GM12878 (cell line): Measurements from ENCODE around the gene ZNF768. TPM values are rescaled to one million over a fixed set of nuclear protein-coding genes. Genes with fewer than 3 reads are reported as not detected.
A peak's percentile ranks its signal among the peaks of the same experiment; 100 is the strongest.

Experiments used
- CBX3 ChIP-seq: fragments of 200-600 bp; sonication (generic); IDR thresholded peaks from 2 replicates; pipeline ENCODE4 v1.6.1; 2016; ENCODE audit warnings: low read depth, borderline replicate concordance
- CHD2 ChIP-seq: IDR thresholded peaks from 2 replicates; pipeline ENCODE4 v1.6.1; 2011; ENCODE audit warnings: low read depth, low read length, improper control_type of control experiment, borderline replicate concordance
- DPF2 ChIP-seq: fragments of 450-650 bp; IDR thresholded peaks from 2 replicates; pipeline ENCODE4 v1.6.1; 2017; ENCODE audit warnings: mild to moderate bottlenecking
- MEF2B ChIP-seq: fragments of 450-650 bp; IDR thresholded peaks from 2 replicates; pipeline ENCODE4 v1.6.1; 2018; ENCODE audit warnings: mild to moderate bottlenecking, moderate library complexity; ENCODE audit not compliant: partially characterized antibody, poor library complexity, severe bottlenecking
- NFIC ChIP-seq: IDR thresholded peaks from 2 replicates; pipeline ENCODE4 v1.6.1; 2012; ENCODE audit warnings: low read depth, mild to moderate bottlenecking, inconsistent platforms, low read length, moderate library complexity
- NFYB ChIP-seq: IDR thresholded peaks from 2 replicates; pipeline ENCODE4 v1.6.1; 2011; ENCODE audit warnings: low read depth, mild to moderate bottlenecking, low read length, improper control_type of control experiment, moderate library complexity; ENCODE audit not compliant: insufficient read depth
- REST ChIP-seq: IDR thresholded peaks from 2 replicates; pipeline ENCODE4 v1.6.1; 2012; ENCODE audit warnings: mild to moderate bottlenecking, low read depth, low read length
- SMARCA5 ChIP-seq: fragments of 450-650 bp; IDR thresholded peaks from 2 replicates; pipeline ENCODE4 v1.6.1; 2017; ENCODE audit warnings: mild to moderate bottlenecking
- YY1 ChIP-seq: IDR thresholded peaks from 2 replicates; pipeline ENCODE4 v1.6.1; 2011; ENCODE audit warnings: low read depth, mild to moderate bottlenecking, low read length
- ZNF217 ChIP-seq: fragments of 450-650 bp; IDR thresholded peaks from 2 replicates; pipeline ENCODE4 v1.6.1; 2017; ENCODE audit warnings: antibody characterized with exemption, mild to moderate bottlenecking
- ZNF592 ChIP-seq: fragments of 450-650 bp; IDR thresholded peaks from 2 replicates; pipeline ENCODE4 v1.6.1; 2017; ENCODE audit warnings: mild to moderate bottlenecking, moderate library complexity
- polyA plus RNA-seq, 11 experiments: library from polyadenylated mRNA; depleted of rRNA in 4 of 11; unstranded in 6 of 11; stranded (reverse) in 5 of 11; fragments of >200 nt; fragmentation: Nextera tagmentation in 4 of 11; fragmentation: Illumina TruSeq in 1 of 11; extraction: Ambion mirVana in 4 of 11; extraction: Trizol in 1 of 11; gene quantifications; 1 replicate in 1 of 11; 2 replicates in 10 of 11; pipeline versions ENCODE4 v1.2.1 to v1.2.3, GENCODE V29; 2011 to 2016; ENCODE audit warnings: inconsistent platforms in 2 of 11, missing spikeins in 2 of 11, low read depth in 1 of 11
- total RNA-seq, 4 experiments: library from RNA; depleted of rRNA in 3 of 4; stranded (reverse); fragments of >200 nt in 3 of 4; fragmentation: Illumina TruSeq in 1 of 4; extraction: Trizol in 1 of 4; gene quantifications; 2 replicates each; pipeline versions ENCODE4 v1.2.1 to v1.2.3, GENCODE V29; 2013 to 2021
- TF ChIP-seq, protein P1 (sequence below): fragments of 450-650 bp; IDR thresholded peaks from 2 replicates; pipeline ENCODE4 v1.6.1; 2016; ENCODE audit warnings: mild to moderate bottlenecking, moderate library complexity, borderline replicate concordance
- TF ChIP-seq, protein P2 (sequence below): fragments of 450-650 bp; formaldehyde crosslinking; IDR thresholded peaks from 2 replicates; pipeline ENCODE4 v1.5.0; 2022; ENCODE audit warnings: mild to moderate bottlenecking, missing genetic modification characterization

The ZNF768 gene
- total and polyA plus RNA-seq, 10 of the 15 experiments (the other 5 are each of a cell fraction or from before 2014, with no cell fraction given): 0.05 to 23.1 (median 9.1) TPM

GRCh38 chr16:30561089-30561816, 34.9 kb upstream of the ZNF768 start (continued):
- TF ChIP-seq REST (no peak), ZNF217 (no peak), CHD2 (0 out of 2 replicates have a peak, but pooled peaks have one; percentile 32), MEF2B (no peak), YY1 (peak; percentile 88), CBX3 (no peak), SMARCA5 (no peak), DPF2 (0 out of 2 replicates have a peak, but pooled peaks have one; percentile 42), ZNF592 (no peak), NFYB (no peak), NFIC (no peak)
- TF ChIP-seq, protein P1, sequence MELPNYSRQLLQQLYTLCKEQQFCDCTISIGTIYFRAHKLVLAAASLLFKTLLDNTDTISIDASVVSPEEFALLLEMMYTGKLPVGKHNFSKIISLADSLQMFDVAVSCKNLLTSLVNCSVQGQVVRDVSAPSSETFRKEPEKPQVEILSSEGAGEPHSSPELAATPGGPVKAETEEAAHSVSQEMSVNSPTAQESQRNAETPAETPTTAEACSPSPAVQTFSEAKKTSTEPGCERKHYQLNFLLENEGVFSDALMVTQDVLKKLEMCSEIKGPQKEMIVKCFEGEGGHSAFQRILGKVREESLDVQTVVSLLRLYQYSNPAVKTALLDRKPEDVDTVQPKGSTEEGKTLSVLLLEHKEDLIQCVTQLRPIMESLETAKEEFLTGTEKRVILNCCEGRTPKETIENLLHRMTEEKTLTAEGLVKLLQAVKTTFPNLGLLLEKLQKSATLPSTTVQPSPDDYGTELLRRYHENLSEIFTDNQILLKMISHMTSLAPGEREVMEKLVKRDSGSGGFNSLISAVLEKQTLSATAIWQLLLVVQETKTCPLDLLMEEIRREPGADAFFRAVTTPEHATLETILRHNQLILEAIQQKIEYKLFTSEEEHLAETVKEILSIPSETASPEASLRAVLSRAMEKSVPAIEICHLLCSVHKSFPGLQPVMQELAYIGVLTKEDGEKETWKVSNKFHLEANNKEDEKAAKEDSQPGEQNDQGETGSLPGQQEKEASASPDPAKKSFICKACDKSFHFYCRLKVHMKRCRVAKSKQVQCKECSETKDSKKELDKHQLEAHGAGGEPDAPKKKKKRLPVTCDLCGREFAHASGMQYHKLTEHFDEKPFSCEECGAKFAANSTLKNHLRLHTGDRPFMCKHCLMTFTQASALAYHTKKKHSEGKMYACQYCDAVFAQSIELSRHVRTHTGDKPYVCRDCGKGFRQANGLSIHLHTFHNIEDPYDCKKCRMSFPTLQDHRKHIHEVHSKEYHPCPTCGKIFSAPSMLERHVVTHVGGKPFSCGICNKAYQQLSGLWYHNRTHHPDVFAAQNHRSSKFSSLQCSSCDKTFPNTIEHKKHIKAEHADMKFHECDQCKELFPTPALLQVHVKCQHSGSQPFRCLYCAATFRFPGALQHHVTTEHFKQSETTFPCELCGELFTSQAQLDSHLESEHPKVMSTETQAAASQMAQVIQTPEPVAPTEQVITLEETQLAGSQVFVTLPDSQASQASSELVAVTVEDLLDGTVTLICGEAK: peak; percentile 51; the same call in 1 of the 2 replicates
- TF ChIP-seq, protein P2, sequence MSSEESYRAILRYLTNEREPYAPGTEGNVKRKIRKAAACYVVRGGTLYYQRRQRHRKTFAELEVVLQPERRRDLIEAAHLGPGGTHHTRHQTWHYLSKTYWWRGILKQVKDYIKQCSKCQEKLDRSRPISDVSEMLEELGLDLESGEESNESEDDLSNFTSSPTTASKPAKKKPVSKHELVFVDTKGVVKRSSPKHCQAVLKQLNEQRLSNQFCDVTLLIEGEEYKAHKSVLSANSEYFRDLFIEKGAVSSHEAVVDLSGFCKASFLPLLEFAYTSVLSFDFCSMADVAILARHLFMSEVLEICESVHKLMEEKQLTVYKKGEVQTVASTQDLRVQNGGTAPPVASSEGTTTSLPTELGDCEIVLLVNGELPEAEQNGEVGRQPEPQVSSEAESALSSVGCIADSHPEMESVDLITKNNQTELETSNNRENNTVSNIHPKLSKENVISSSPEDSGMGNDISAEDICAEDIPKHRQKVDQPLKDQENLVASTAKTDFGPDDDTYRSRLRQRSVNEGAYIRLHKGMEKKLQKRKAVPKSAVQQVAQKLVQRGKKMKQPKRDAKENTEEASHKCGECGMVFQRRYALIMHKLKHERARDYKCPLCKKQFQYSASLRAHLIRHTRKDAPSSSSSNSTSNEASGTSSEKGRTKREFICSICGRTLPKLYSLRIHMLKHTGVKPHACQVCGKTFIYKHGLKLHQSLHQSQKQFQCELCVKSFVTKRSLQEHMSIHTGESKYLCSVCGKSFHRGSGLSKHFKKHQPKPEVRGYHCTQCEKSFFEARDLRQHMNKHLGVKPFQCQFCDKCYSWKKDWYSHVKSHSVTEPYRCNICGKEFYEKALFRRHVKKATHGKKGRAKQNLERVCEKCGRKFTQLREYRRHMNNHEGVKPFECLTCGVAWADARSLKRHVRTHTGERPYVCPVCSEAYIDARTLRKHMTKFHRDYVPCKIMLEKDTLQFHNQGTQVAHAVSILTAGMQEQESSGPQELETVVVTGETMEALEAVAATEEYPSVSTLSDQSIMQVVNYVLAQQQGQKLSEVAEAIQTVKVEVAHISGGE: no peak
